Stimulated activated naive CD8-positive, alpha-beta T cell treated with anti-CD3 and anti-CD28 coated beads, Interleukin-15, amount 100 ng/mL, for 72 hours (primary cell): ENCODE data around the gene NOL9.

Experiments
- ATAC-seq: fragments of 150-1000 bp; cut with Tn5 transposase; 2 replicates; pipeline ENCODE4 v1.10.0; 2021; ENCODE audit warnings: mild to moderate bottlenecking, moderate library complexity
- DNase-seq, 2 donors: peaks; one replicate each; pipeline ENCODE4 v3.0.0; 2021 to 2022
- H3K27ac Mint-ChIP-seq, 2 donors: one replicate each; pipeline ENCODE4 v1.8.0; 2022; ENCODE audit warnings: mild to moderate bottlenecking in 2 of 2, mixed read lengths in 2 of 2, moderate library complexity in 2 of 2
- H3K27me3 Mint-ChIP-seq: one replicate; pipeline ENCODE4 v1.8.0; 2022; ENCODE audit warnings: mixed read lengths
- H3K4me1 Mint-ChIP-seq: one replicate; pipeline ENCODE4 v1.8.0; 2022; ENCODE audit warnings: mild to moderate bottlenecking, mixed read lengths
- H3K4me3 Mint-ChIP-seq, 2 donors: one replicate each; pipeline ENCODE4 v1.8.0; 2022; ENCODE audit warnings: mild to moderate bottlenecking in 2 of 2, mixed read lengths in 2 of 2, moderate library complexity in 1 of 2
- H3K9me3 Mint-ChIP-seq, 2 donors: one replicate each; pipeline ENCODE4 v1.8.0; 2022; ENCODE audit warnings: mixed read lengths in 2 of 2

The NOL9 gene

GRCh38 chr1:6487804-6488484 lies 66.4 kb downstream of the NOL9 start:
- ATAC-seq, result no peak
- Mint-ChIP-seq H3K4me1 (peaks cover 39% of the 10 kb centered on the region), H3K4me3 (no peak overlapping the region), H3K27me3 (peaks cover 52% of the 10 kb centered on the region), H3K9me3 (no peaks in the 10 kb centered on the region), H3K27ac (no peak overlapping the region)
- DNase-seq, result no peak

- Mint-ChIP-seq H3K4me3 (peak overlapping the region; percentile 63 to 80), H3K4me1 (peaks cover 25% of the 10 kb centered on the region), H3K9me3 (no peaks in the 10 kb centered on the region), H3K27me3 (peaks cover 57% of the 10 kb centered on the region), H3K27ac (peak overlapping the region in 1 of 2 donors; percentile 40)
- ATAC-seq, result peak; percentile 69
- peak; percentile 81 to 86 for DNase-seq
Measured at GRCh38 chr1:6486433-6487011, 67.8 kb downstream of the NOL9 start.

GRCh38 chr1:6485168-6486101 lies 68.9 kb downstream of the NOL9 start:
- no peak for DNase-seq
- H3K27me3 Mint-ChIP-seq, result peaks cover 57% of the 10 kb centered on the region

GRCh38 chr1:6484826-6485167 lies 69.5 kb downstream of the NOL9 start:
- DNase-seq (no peak), ATAC-seq (no peak)
- Mint-ChIP-seq H3K4me3 (peak overlapping the region; percentile 12 to 65), H3K27me3 (peaks cover 57% of the 10 kb centered on the region), H3K27ac (no peak overlapping the region), H3K4me1 (peaks cover 13% of the 10 kb centered on the region), H3K9me3 (no peaks in the 10 kb centered on the region)

More at GRCh38 chr1:6485168-6486101, 68.9 kb downstream of the NOL9 start:
- Mint-ChIP-seq H3K27ac (no peak overlapping the region), H3K4me1 (peaks cover 19% of the 10 kb centered on the region), H3K4me3 (peak overlapping the region; percentile 63 to 80), H3K9me3 (no peaks in the 10 kb centered on the region)
- peak; percentile 45 for ATAC-seq

- ATAC-seq (no peak), DNase-seq (no peak)
- H3K4me1 Mint-ChIP-seq, result peaks cover 12% of the 10 kb centered on the region
- no peak overlapping the region for H3K4me3 Mint-ChIP-seq
- no peaks in the 10 kb centered on the region for H3K9me3 Mint-ChIP-seq
- no peak overlapping the region for H3K27ac Mint-ChIP-seq
- H3K27me3 Mint-ChIP-seq, result peaks cover 57% of the 10 kb centered on the region
Measured at GRCh38 chr1:6483761-6484117, 70.6 kb downstream of the NOL9 start.

GRCh38 chr1:6483017-6483760 lies 71.1 kb downstream of the NOL9 start:
- no peak overlapping the region for H3K27ac Mint-ChIP-seq
- ATAC-seq, result no peak
- peaks cover 12% of the 10 kb centered on the region for H3K4me1 Mint-ChIP-seq
- no peak overlapping the region for H3K4me3 Mint-ChIP-seq
- no peaks in the 10 kb centered on the region for H3K9me3 Mint-ChIP-seq
- H3K27me3 Mint-ChIP-seq, result peaks cover 54% of the 10 kb centered on the region
- no peak for DNase-seq

- H3K4me1 Mint-ChIP-seq, result peaks cover 11% of the 10 kb centered on the region
- ATAC-seq, result no peak
- no peaks in the 10 kb centered on the region for H3K9me3 Mint-ChIP-seq
- DNase-seq, result no peak
- no peak overlapping the region for H3K27ac Mint-ChIP-seq
- H3K27me3 Mint-ChIP-seq, result peaks cover 40% of the 10 kb centered on the region
- no peak overlapping the region for H3K4me3 Mint-ChIP-seq
Measured at GRCh38 chr1:6481820-6482219, 72.5 kb downstream of the NOL9 start.

- Mint-ChIP-seq H3K4me3 (no peak overlapping the region), H3K27ac (no peak overlapping the region), H3K27me3 (peaks cover 7% of the 10 kb centered on the region), H3K4me1 (peaks cover 13% of the 10 kb centered on the region), H3K9me3 (no peaks in the 10 kb centered on the region)
- ATAC-seq, result no peak
- no peak for DNase-seq
Measured at GRCh38 chr1:6477039-6477820, 77.1 kb downstream of the NOL9 start.

- no peak overlapping the region for H3K27ac Mint-ChIP-seq
- DNase-seq (no peak), ATAC-seq (no peak)
- H3K4me1 Mint-ChIP-seq, result peaks cover 20% of the 10 kb centered on the region
- no peaks in the 10 kb centered on the region for H3K9me3 Mint-ChIP-seq
- peaks cover 7% of the 10 kb centered on the region for H3K27me3 Mint-ChIP-seq
- H3K4me3 Mint-ChIP-seq, result no peak overlapping the region
Measured at GRCh38 chr1:6476483-6476882, 77.8 kb downstream of the NOL9 start.

- DNase-seq, result peak; percentile 73 to 74
- Mint-ChIP-seq H3K9me3 (no peaks in the 10 kb centered on the region), H3K27ac (peak overlapping the region; percentile 52 to 76), H3K27me3 (peaks cover 7% of the 10 kb centered on the region), H3K4me1 (peaks cover 20% of the 10 kb centered on the region), H3K4me3 (no peak overlapping the region)
- ATAC-seq, result peak; percentile 77
Measured at GRCh38 chr1:6475381-6476133, 78.8 kb downstream of the NOL9 start.

- ATAC-seq, result peak; percentile 22
- Mint-ChIP-seq H3K9me3 (no peaks in the 10 kb centered on the region), H3K4me1 (peaks cover 20% of the 10 kb centered on the region), H3K4me3 (no peak overlapping the region), H3K27me3 (peaks cover 7% of the 10 kb centered on the region), H3K27ac (no peak overlapping the region)
- DNase-seq, result no peak
Measured at GRCh38 chr1:6474815-6475282, 79.5 kb downstream of the NOL9 start.

- no peak for DNase-seq
- Mint-ChIP-seq H3K27ac (no peak overlapping the region), H3K4me3 (no peak overlapping the region), H3K4me1 (peaks cover 20% of the 10 kb centered on the region), H3K27me3 (peaks cover 7% of the 10 kb centered on the region), H3K9me3 (no peaks in the 10 kb centered on the region)
- no peak for ATAC-seq
Measured at GRCh38 chr1:6473974-6474814, 80.1 kb downstream of the NOL9 start.

- DNase-seq (no peak), ATAC-seq (peak; percentile 4)
- Mint-ChIP-seq H3K9me3 (no peaks in the 10 kb centered on the region), H3K27me3 (peaks cover 7% of the 10 kb centered on the region), H3K27ac (no peak overlapping the region), H3K4me3 (no peak overlapping the region), H3K4me1 (peaks cover 20% of the 10 kb centered on the region)
Measured at GRCh38 chr1:6473156-6473555, 81.2 kb downstream of the NOL9 start.
